CD4-positive, alpha-beta T cell treated with Interferon gamma for 1 hour (primary cell): ENCODE results near the gene PDXP.
"Not testable (repeated sequence)": the region's sequence is repeated elsewhere in the genome, so short reads cannot be mapped to it uniquely, and the experiment has no call there.

Experiments
- DNase-seq: peaks from one replicate; pipeline ENCODE4 v3.0.0-alpha.2; 2020

The PDXP gene

DNA sequence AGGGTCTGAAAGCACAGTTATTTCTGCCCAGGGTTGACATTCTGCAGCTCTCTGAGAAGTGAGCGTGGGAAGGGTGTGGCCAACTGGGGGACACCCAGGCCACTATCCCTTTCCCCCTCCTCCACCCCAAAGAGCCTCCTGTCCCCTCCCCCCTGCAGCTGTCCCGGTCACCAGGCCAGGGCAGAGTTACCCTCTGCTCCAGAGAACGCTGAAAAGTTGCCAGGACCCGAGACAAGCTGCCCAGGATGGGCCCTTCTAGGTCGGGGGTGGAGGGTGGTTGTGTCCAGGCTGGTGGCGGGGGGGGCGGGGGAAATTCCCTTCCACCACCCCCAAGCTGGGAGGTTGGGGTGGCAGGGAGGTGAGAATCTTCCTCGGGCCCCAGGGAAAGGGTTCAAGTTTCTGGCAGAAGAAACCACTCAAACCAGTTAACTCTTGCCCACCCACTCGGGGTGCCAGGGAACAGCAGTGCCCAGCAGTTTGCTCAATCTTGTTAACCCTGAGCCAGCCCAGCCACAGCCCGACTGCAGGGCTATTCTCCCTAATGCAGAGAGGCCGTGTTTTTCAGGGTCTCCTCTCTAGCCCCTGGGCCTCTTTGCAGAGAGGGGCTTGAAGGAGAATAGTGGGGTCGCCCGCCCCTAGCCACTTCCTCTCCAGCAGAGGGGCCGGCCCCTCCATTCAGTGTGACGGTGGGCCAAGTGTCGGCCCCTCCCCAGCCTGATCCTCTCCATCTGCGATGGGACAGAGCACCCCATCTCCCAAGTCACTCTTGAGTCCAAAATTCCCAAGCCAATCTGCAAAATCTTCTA is 17.6 kb downstream of the PDXP start:
- peak; percentile 19 for DNase-seq

DNA sequence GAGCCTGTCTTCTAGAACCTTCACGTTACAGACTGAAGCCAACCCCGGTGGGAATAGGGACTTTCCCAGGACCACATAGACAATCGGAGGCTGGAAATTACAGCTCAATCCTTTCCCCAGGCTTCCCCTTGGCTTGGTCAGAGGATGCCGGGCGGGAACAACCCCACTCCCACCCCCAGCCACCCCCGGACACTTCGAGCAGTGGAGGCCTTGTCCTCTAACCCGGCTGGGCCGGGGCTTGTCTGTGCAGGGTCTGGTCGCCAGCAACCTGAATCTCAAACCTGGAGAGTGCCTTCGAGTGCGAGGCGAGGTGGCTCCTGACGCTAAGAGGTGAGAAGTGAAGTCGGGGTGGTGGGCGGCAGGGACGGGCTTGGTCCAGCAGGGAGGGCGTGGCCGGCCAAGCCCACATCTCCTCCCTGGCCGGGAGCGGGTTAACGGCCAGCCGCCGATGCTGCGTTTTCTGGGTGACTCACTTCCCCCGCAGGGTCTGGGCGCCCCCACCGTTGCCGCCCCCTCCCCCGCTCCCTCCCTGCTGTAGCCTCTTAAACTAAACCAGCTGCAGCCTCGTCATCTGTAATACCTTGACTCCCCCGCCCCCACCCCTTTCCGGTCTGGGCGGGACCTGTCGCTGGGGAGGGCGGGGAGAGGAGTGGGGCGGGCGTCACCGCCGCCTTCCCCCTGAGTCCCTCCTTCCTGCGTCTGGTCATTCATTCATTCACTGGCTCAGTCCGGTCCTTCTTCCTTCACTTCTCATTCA is 18.4 kb downstream of the PDXP start:
- peak; percentile 94 for DNase-seq

GRCh38 chr22:37677493-37677974 is 19.0 kb downstream of the PDXP start:
- DNase-seq: no peak

DNA sequence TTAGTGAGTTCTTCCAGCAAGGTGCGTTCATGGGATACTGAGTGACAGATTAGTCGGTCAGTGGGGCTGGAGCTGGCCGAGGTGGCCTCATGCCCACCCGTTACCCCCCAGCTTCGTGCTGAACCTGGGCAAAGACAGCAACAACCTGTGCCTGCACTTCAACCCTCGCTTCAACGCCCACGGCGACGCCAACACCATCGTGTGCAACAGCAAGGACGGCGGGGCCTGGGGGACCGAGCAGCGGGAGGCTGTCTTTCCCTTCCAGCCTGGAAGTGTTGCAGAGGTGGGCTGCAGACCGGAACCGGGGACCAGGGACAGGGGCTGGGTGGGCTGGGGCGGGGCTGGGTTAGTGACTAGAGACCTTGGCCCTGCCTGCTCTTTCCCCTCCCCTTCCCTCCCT is 19.8 kb downstream of the PDXP start:
- DNase-seq: no peak

DNA sequence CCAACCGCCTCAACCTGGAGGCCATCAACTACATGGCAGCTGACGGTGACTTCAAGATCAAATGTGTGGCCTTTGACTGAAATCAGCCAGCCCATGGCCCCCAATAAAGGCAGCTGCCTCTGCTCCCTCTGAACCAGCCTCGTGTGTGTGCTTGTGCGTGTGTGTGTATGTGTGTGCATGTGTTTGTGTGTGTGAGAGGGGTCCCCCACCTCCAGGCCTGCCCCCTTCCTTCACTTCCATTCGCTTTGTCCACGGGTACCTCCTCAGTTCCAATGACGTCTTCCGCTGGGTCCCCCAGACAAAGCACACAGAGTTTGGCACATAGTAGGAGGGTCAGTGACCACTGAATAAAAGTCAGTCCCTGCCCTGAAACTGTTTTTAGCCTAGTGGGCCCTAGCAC is 21.1 kb downstream of the PDXP start:
- no peak for DNase-seq

DNA sequence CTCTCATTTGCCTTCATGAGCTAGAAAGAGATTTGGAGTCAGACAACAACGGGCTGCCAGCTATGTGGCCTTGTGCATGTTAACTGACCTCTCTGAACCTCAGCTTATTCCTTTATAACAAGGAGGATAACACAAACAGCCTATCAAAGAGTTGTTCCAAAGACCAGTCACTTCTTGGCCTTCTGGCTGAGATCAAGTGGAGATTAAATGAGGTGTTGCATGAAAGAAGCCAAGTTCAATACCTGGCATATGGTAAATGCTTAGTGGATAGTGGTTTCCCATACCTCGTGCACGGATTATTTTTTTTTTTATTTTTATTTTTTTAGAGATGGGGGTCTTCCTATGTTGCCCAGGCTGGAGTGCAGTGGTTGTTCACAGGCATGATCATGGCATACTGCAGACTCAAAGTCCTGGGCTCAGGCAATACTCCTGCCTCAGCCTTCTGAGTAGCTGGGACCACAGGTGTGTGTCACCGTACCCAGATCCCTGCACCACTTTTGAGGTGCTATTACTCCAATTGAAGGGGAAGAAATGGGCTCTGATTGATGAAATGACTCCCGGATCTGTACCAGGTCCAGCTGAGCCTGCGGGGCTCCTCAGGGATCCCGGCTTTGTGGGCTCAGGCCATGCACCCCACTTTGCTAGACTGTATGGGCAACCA is 21.8 kb downstream of the PDXP start:
- no peak for DNase-seq

DNA sequence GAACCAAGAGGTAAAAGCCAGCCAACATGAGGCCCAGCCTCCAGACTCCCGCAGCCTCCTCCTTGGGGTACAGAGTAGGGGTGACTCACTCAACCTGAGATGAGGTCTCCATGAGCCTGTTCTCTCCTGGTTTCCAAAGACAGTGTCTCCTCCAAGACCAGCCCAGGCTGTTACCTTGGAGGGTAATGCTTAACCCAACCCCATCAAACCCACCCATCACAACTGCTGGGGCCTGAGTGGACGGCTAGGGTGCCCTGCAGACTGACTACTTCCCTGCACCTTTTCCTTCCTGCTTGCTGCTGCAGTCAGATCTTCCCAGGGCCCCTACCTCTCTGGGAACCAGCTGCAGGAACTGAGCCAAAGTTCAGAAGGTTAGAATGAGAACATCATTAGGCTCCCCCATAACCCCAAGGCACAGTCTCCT is 22.5 kb downstream of the PDXP start:
- DNase-seq: no peak

- DNase-seq: peak; percentile 73
Observed at GRCh38 chr22:37681556-37682049, 23.1 kb downstream of the PDXP start.

DNA sequence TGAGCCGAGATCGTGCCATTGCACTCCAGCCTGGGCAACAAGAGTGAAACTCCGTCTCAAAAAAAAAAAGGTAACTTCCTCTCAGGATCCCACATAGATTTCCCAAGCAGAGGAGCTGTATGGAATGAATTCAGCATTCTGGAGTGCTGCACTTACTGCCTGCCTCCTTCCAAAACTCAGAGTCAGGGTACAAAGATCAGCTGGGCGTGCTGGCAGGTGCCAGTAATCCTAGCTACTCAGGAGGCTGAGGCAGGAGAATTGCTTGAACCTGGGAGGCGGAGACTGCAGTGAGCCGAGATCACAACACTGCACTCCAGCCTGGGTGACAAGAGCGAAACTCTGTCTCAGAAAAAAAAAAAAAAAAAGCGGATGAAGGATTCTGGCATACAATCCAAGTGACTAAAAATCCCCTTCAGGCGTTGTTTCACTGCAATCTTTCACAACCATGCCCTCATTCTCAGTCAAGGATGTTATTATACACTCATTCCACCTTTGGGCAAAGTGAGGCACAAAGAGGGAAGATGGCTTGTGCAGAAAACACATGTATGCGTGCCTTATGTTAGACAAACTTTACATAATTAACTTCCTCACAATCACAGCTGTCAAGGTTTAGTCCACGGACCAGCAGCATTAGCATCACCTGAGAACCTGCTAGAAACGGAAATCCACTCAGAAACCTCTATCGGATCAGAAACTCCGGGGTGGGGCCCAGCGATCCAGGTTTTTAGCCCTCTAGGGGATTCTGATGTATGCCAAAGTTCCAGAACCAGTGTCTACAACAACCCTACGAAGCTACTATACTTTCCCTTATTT is 26.5 kb downstream of the PDXP start:
- DNase-seq: no peak

DNA sequence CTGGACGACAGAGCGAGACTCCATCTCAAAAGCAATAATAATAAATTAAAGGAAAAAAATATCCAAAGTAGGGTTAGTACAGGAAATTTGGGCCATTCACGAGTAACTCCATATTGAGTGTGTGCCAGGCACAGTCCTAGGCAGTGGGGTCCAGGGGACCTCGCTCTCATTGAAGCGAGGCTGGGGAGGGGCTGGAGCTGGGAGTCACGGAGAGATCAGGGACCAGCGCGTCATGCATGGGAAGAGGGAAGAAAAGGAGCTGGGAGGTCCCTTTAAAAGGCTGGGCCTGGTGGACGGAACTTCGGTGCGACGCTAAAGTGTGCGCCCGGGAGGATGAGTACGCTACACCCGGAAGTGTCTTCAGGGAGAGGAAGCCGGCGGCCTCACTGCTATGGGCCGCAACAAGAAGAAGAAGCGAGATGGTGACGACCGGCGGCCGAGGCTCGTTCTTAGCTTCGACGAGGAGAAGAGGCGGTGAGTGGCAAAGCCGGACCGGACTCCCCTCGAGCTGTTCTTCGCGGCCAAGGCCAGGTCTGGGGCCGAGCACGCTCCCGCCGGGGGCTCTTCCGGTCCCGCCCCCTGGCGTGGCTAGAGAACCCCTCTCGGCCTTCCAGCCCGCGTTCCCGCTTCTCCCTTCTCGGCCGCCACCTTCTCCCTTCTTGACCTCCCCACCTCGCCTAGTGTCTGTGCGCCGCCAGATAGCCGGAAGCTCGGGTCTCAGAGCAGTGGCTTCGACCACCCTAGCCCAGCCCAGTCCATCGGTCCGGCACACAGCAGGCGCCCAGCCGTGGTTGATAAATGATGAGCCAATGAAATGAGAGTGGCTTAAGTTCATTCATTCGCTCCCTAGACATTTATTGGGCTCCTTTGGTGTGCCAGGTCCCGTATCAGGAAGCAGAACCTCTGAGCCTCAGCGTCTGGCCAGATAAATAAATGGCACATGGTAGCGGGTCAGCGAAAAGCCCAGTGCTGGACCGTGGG is 27.8 kb downstream of the PDXP start, which contains the start of gene NOL12:
TSS of gene NOL12 (plus strand) at position 342 of the 981 bp plus-strand sequence. CDS start at position 392, 50 bp downstream.
- peak; percentile 77 for DNase-seq

GRCh38 chr22:37690407-37690806 is 31.9 kb downstream of the PDXP start:
- no peak for DNase-seq

GRCh38 chr22:37690901-37691504 is 32.5 kb downstream of the PDXP start:
- no peak for DNase-seq

DNA sequence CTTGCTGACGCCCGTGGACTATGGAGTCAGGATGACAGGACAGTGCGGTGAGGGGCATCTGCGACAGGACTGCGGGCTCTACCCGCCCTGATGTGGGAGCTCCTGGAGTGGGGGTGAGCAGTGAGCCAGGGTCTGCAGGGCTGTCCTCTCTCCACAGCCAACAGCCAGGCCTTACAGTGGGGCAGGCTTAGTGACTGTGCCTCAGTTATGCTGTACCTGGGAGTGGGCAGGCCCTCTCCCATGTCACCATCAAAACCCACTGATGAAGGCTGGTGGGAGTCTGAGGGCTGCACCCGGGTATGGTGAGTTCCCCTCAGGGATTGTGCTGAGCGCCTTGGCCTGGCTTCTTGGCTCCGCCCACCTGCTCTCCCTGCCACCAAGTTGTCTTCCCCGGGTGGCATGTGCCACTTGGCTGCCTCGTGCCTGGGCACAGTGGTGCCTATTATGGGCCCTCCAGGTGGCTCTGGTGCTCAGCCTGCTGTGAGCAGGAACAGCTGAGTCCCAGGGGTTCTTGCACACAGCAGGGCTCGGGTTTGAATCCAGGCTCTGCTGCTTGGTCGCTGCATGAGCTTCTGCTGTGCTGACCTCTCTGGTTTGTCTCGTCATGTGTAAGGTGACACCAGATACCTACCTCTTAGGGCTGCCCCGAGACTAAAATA is 34.2 kb downstream of the PDXP start:
- DNase-seq: no peak

DNA sequence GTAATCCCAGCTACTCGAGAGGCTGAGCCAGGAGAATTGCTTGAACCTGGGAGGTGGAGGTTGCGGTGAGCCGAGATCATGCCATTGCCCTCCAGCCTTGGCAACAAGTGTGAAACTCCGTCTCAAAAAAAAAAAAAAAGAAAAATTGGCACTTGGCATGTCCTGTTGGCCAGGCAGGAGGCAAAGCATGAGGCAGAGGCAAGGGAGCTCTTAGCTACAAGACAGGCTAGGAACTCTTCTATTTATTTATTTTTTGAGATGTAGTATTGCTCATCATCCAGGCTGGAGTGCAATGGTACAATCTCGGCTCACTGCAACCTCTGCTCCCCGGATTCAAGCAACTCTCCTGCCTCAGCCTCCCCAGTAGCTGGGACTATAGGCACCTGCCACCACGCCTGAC is 35.6 kb downstream of the PDXP start:
- not testable (repeated sequence) for DNase-seq

DNA sequence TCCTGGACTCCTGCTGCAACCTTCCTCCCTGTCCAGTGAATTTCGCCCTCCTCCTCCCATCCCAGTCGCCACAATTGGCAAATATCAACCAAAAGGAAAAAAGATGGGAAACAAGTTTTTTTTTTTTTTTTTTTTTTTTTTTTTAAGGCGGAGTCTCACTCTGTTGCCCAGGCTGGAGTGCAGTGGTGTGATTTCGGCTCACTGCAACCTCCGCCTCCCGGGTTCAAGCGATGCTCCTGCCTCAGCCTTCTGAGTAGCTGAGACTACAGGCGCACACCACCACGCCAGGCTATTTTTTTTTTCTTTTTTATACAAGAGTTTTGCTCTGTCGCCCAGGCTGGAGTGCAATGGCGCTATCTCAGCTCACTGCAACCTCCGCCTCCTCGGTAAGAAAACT is 37.7 kb downstream of the PDXP start:
- DNase-seq: not testable (repeated sequence)

- DNase-seq: peak; percentile 86
Observed at GRCh38 chr22:37696657-37697537, 38.4 kb downstream of the PDXP start, which contains the start of gene TRIOBP. Gene TRIOBP, plus strand, starts transcription at chr22:37697048. Its CDS starts 4,318 bp downstream, at chr22:37701366.

GRCh38 chr22:37697538-37697835 is 39.0 kb downstream of the PDXP start:
- no peak for DNase-seq

DNA sequence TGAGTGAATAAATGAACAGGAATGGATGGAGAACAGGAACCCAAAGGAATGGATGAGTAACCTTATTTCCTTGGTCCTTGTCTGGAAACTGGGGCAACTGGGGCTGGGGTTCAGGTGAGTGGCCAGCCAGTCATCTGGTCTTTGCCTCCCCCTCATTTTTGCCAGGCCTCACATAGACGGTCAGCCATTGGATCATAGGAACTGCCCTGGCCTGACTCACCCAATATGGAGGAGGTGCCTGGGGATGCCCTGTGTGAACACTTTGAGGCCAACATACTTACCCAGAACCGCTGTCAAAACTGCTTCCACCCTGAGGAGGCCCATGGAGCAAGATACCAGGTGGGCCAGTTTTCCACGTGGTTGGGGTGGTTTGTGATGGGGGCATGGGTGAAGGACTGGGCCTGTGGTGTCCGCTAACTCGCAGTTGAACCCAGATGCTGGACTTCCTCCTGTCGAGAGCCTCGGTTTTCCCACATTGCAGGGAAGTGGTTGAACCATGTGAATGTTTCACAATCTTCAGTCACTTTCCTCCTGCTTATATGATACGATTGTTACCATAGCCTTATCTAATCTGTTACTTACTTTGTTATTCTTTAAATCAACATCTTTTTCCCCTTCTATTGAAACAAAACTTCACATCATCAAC is 42.7 kb downstream of the PDXP start:
- DNase-seq: no peak

DNA sequence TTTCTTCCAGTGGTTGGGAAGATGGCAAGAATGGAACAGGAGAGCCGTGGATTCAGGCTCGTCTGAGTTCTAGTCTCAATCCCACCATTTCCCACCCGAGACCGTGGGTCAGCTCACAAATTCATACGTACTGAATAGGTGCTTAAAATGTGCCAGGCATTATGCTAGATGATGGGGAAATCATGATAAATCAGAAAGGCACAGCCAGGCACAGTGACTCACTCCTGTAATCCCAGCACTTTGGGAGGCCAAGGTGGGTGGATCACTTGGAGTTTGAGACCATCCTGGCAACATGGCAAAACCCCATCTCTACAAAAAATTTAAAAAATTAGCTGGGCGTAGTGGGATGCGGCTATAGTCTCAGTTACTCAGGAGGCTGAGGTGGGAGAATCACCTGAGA is 45.4 kb downstream of the PDXP start:
- no peak for DNase-seq
